Measurements from ENCODE around the gene NAV3. TPM values are rescaled to one million over a fixed set of nuclear protein-coding genes. Genes with fewer than 3 reads are reported as not detected.

NAV3 gene
- polyA plus RNA-seq, 1 donor from 2014 or later = 36.9 TPM

GRCh38 chr12:77938301-77938700 lies 107.6 kb downstream of the NAV3 start:
- Histone ChIP-seq H3F3A (ENCODE audit: insufficient read depth, low read length, poor library complexity, severe bottlenecking) (no peaks in the 10 kb centered on the region), H3K4me2 (ENCODE audit: low read length) (no peak overlapping the region), H2AFZ (ENCODE audit: low read depth, low read length) (no peak overlapping the region), H4K20me1 (ENCODE audit: insufficient read depth) (no peaks in the 10 kb centered on the region), H3K9ac (ENCODE audit: low read length) (no peak overlapping the region), H3K36me3 (ENCODE audit: insufficient read depth, low read length) (no peaks in the 10 kb centered on the region), H3K9me2 (ENCODE audit: insufficient read depth, low read length) (no peaks in the 10 kb centered on the region), H3K4me3 (ENCODE audit: low read length) (no peak overlapping the region), H3K9me3 (ENCODE audit: low read length) (no peaks in the 10 kb centered on the region), H3K27me3 (ENCODE audit: insufficient read depth, low read depth, low read length) (no peaks in the 10 kb centered on the region), H3K27ac (ENCODE audit: low read length) (no peak overlapping the region), H3K79me2 (replicated peaks; ENCODE audit: insufficient read depth, low read length) (no peaks in the 10 kb centered on the region)
- TF ChIP-seq REST (IDR thresholded peaks at IDR 0.05; ENCODE audit: borderline replicate concordance) (no peak), CTCF (IDR thresholded peaks at IDR 0.05; ENCODE audit: poor library complexity, severe bottlenecking) (no peak), RAD21 (conservative IDR thresholded peaks at IDR 0.05) (no peak), POLR2AphosphoS5 (IDR thresholded peaks at IDR 0.05) (no peak), TAF1 (IDR thresholded peaks at IDR 0.05; ENCODE audit: low read depth) (no peak), EP300 (conservative IDR thresholded peaks at IDR 0.05; ENCODE audit: poor library complexity, severe bottlenecking) (no peak), EZH2 (IDR thresholded peaks at IDR 0.05; ENCODE audit: borderline replicate concordance, insufficient read depth, low read length, poor library complexity, severe bottlenecking) (no peak), SMC3 (conservative IDR thresholded peaks at IDR 0.05; ENCODE audit: poor library complexity) (no peak), MXI1 (conservative IDR thresholded peaks at IDR 0.05; ENCODE audit: poor library complexity, severe bottlenecking) (no peak)

- TF ChIP-seq TAF1 (IDR thresholded peaks at IDR 0.05; ENCODE audit: low read depth) (no peak), EP300 (conservative IDR thresholded peaks at IDR 0.05; ENCODE audit: poor library complexity, severe bottlenecking) (no peak), SMC3 (conservative IDR thresholded peaks at IDR 0.05; ENCODE audit: poor library complexity) (no peak), REST (IDR thresholded peaks at IDR 0.05; ENCODE audit: borderline replicate concordance) (no peak), POLR2AphosphoS5 (IDR thresholded peaks at IDR 0.05) (no peak), RAD21 (conservative IDR thresholded peaks at IDR 0.05) (no peak), EZH2 (IDR thresholded peaks at IDR 0.05; ENCODE audit: borderline replicate concordance, insufficient read depth, low read length, poor library complexity, severe bottlenecking) (no peak), CTCF (IDR thresholded peaks at IDR 0.05; ENCODE audit: poor library complexity, severe bottlenecking) (no peak), MXI1 (conservative IDR thresholded peaks at IDR 0.05; ENCODE audit: poor library complexity, severe bottlenecking) (no peak)
- Histone ChIP-seq H3K9ac (ENCODE audit: low read length) (no peak overlapping the region), H4K20me1 (ENCODE audit: insufficient read depth) (no peaks in the 10 kb centered on the region)
Measured at GRCh38 chr12:77940011-77940423, 109.3 kb downstream of the NAV3 start.

More at GRCh38 chr12:77940011-77940423, 109.3 kb downstream of the NAV3 start:
- no peaks in the 10 kb centered on the region for H3F3A ChIP-seq (ENCODE audit: insufficient read depth, low read length, poor library complexity, severe bottlenecking)
- H3K4me3 ChIP-seq (ENCODE audit: low read length) = no peak overlapping the region
- no peaks in the 10 kb centered on the region for H3K9me3 ChIP-seq (ENCODE audit: low read length)
- no peak overlapping the region for H3K4me2 ChIP-seq (ENCODE audit: low read length)
- H2AFZ ChIP-seq (ENCODE audit: low read depth, low read length) = no peak overlapping the region
- H3K79me2 ChIP-seq (replicated peaks; ENCODE audit: insufficient read depth, low read length) = no peaks in the 10 kb centered on the region
- no peaks in the 10 kb centered on the region for H3K9me2 ChIP-seq (ENCODE audit: insufficient read depth, low read length)
- no peaks in the 10 kb centered on the region for H3K36me3 ChIP-seq (ENCODE audit: insufficient read depth, low read length)
- H3K27me3 ChIP-seq (ENCODE audit: insufficient read depth, low read depth, low read length) = no peaks in the 10 kb centered on the region
- no peak overlapping the region for H3K27ac ChIP-seq (ENCODE audit: low read length)

Data from neural cell (in vitro differentiated cells).